ENCODE results near the gene KRTAP16-1. TPM values are rescaled to one million over a fixed set of nuclear protein-coding genes. Genes with fewer than 3 reads are reported as not detected.
"Not testable (repeated sequence)": the region's sequence is repeated elsewhere in the genome, so short reads cannot be mapped to it uniquely, and the experiment has no call there.

KRTAP16-1 gene
- total RNA-seq, 1 donor, result 0.21 TPM

DNA sequence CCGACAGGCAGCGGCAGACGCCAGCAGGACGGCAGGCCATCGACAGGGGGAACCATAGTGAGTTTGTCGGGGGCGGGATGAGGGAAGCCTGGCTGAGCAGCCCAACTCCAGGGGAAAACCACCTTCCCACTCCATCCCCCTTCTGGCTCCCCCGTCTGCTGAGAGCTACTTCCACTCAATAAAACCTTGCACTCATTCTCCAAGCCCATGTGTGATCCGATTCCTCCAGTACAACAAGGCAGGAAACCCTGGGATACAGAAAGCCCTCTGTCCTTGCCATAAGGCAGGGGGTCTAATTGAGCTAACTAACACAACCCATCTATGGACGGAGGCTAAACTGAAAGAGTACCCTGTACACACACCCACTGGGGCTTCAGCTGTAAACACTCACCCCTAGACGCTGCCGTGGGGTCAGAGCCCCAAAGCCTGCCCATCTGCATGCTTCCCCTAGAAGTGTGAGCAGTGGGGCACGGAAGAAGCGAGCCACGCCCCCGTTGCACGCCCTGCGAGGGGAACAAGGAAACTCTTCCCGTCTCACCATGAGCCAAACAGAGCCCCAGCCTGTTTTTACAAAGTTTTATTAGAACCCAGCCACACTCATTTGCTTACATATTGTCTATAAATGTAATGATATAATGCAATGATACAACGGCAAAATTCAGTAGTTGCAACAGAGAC is 10.5 kb downstream of the KRTAP16-1 start:
- H3K4me3 ChIP-seq (ENCODE audit: low read length), result no peak overlapping the region
- H3K4me1 ChIP-seq (ENCODE audit: insufficient read depth, low read length), result peaks cover 12% of the 10 kb centered on the region
- no peaks in the 10 kb centered on the region for H3K27me3 ChIP-seq (ENCODE audit: insufficient read depth, low read length)
- H3K9me3 ChIP-seq (ENCODE audit: low read depth, low read length), result no peaks in the 10 kb centered on the region

GRCh38 chr17:41296846-41297245 is 12.3 kb downstream of the KRTAP16-1 start:
- H3K9me3 ChIP-seq (ENCODE audit: low read depth, low read length), result no peaks in the 10 kb centered on the region
- no peaks in the 10 kb centered on the region for H3K4me1 ChIP-seq (ENCODE audit: insufficient read depth, low read length)
- no peak overlapping the region for H3K4me3 ChIP-seq (ENCODE audit: low read length)
- no peaks in the 10 kb centered on the region for H3K27me3 ChIP-seq (ENCODE audit: insufficient read depth, low read length)

GRCh38 chr17:41294016-41294415 is 15.1 kb downstream of the KRTAP16-1 start:
- H3K9me3 ChIP-seq (ENCODE audit: low read depth, low read length), result no peaks in the 10 kb centered on the region
- no peaks in the 10 kb centered on the region for H3K27me3 ChIP-seq (ENCODE audit: insufficient read depth, low read length)
- no peaks in the 10 kb centered on the region for H3K4me1 ChIP-seq (ENCODE audit: insufficient read depth, low read length)
- no peak overlapping the region for H3K4me3 ChIP-seq (ENCODE audit: low read length)

DNA sequence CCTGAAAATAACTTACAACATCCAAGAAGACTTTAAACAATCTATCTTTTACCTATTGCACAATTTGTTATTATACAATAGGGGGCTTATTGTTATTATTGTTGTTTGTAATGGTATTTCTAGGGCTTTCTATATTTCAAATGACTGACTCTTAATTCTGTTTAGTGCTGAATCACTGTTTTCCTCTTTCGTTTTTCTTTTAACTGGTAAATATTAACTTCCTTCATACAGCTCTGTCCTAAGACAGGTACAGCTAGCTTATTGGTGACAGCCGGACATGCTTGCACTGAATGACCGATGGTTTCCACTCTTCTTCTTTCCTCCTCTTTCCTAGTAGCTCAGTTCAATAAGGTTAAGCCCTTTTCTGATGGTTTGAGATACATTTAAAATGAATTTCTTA is 22.1 kb downstream of the KRTAP16-1 start:
- no peak overlapping the region for H3K4me3 ChIP-seq (ENCODE audit: low read length)
- H3K9me3 ChIP-seq (ENCODE audit: low read depth, low read length), result no peaks in the 10 kb centered on the region
- peaks cover 6% of the 10 kb centered on the region for H3K4me1 ChIP-seq (ENCODE audit: insufficient read depth, low read length)
- no peaks in the 10 kb centered on the region for H3K27me3 ChIP-seq (ENCODE audit: insufficient read depth, low read length)

GRCh38 chr17:41284546-41284945 is 24.6 kb downstream of the KRTAP16-1 start:
- H3K9me3 ChIP-seq (ENCODE audit: low read depth, low read length), result no peaks in the 10 kb centered on the region
- H3K4me1 ChIP-seq (ENCODE audit: insufficient read depth, low read length), result peaks cover 6% of the 10 kb centered on the region
- no peak overlapping the region for H3K4me3 ChIP-seq (ENCODE audit: low read length)
- no peaks in the 10 kb centered on the region for H3K27me3 ChIP-seq (ENCODE audit: insufficient read depth, low read length)

- Histone ChIP-seq H3K27me3 (ENCODE audit: insufficient read depth, low read length) (no peaks in the 10 kb centered on the region), H3K4me1 (ENCODE audit: insufficient read depth, low read length) (peaks cover 6% of the 10 kb centered on the region), H3K4me3 (ENCODE audit: low read length) (no peak overlapping the region), H3K9me3 (ENCODE audit: low read depth, low read length) (no peaks in the 10 kb centered on the region)
Observed at GRCh38 chr17:41284043-41284442, 25.1 kb downstream of the KRTAP16-1 start.

GRCh38 chr17:41278176-41278955 is 30.7 kb downstream of the KRTAP16-1 start:
- H3K9me3 ChIP-seq (ENCODE audit: low read depth, low read length), result no peaks in the 10 kb centered on the region
- H3K4me1 ChIP-seq (ENCODE audit: insufficient read depth, low read length), result no peaks in the 10 kb centered on the region
- H3K4me3 ChIP-seq (ENCODE audit: low read length), result no peak overlapping the region
- H3K27me3 ChIP-seq (ENCODE audit: insufficient read depth, low read length), result no peaks in the 10 kb centered on the region

GRCh38 chr17:41275648-41276190 is 33.4 kb downstream of the KRTAP16-1 start, which contains the start of gene KRTAP9-7:
TSS of gene KRTAP9-7 (plus strand) at chr17:41275698. CDS start at chr17:41275698, 0 bp downstream.
- H3K4me1 ChIP-seq (ENCODE audit: insufficient read depth, low read length); H3K9me3 ChIP-seq (ENCODE audit: low read depth, low read length); H3K4me3 ChIP-seq (ENCODE audit: low read length); H3K27me3 ChIP-seq (ENCODE audit: insufficient read depth, low read length): not testable (repeated sequence)

DNA sequence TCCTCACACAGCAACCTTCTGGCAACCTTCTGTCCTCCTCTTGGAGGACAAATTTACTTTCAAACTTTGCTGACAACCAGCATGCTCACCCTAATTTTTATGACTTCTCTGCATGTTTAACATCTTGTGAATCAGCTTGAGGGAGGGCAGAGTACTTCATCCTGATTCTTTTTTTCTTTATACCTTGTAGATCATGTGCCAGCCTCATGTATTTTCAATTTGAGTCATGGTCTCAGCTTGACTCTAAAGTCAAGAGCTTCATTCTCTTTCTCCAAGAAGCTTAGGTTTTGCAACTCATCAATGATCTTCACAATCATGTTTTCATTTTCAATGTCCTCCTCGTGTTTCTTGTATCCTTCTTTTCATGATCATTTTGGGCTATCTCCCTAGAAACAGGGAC is 37.3 kb downstream of the KRTAP16-1 start:
- Histone ChIP-seq H3K4me3 (ENCODE audit: low read length) (no peak overlapping the region), H3K4me1 (ENCODE audit: insufficient read depth, low read length) (no peaks in the 10 kb centered on the region), H3K27me3 (ENCODE audit: insufficient read depth, low read length) (no peaks in the 10 kb centered on the region), H3K9me3 (ENCODE audit: low read depth, low read length) (no peaks in the 10 kb centered on the region)

GRCh38 chr17:41271323-41271722 is 37.8 kb downstream of the KRTAP16-1 start:
- not testable (repeated sequence) for H3K4me3 ChIP-seq (ENCODE audit: low read length); H3K9me3 ChIP-seq (ENCODE audit: low read depth, low read length); H3K27me3 ChIP-seq (ENCODE audit: insufficient read depth, low read length); H3K4me1 ChIP-seq (ENCODE audit: insufficient read depth, low read length)

- H3K9me3 ChIP-seq (ENCODE audit: low read depth, low read length), result no peaks in the 10 kb centered on the region
Observed at GRCh38 chr17:41267711-41268110, 41.4 kb downstream of the KRTAP16-1 start.

DNA sequence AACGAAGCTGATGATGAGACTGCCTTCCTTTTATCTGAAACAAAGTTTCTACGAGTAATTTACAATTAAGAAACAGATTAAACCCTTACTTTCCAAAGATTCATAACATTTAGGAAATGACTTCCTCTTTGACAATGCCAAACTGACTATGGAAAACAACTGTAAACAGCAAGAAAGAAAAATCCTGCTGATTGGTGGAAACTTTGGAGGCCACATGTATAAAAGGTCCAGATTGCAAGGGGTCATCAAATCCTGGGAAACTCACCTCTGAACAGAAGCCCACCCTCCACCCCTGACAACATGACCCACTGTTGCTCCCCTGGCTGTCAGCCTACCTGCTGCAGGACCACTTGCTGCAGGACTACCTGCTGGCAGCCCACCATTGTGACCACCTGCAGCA is 44.0 kb downstream of the KRTAP16-1 start, which contains the start of gene KRTAP9-6:
Gene KRTAP9-6 (plus strand): TSS at position 301 of the 400 bp plus-strand sequence. CDS start 0 bp downstream, at position 301.
- no peaks in the 10 kb centered on the region for H3K4me1 ChIP-seq (ENCODE audit: insufficient read depth, low read length)
- H3K27me3 ChIP-seq (ENCODE audit: insufficient read depth, low read length), result no peaks in the 10 kb centered on the region
- no peak within 1 kb of the TSS for H3K4me3 ChIP-seq (ENCODE audit: low read length)
- no peaks in the 10 kb centered on the region for H3K9me3 ChIP-seq (ENCODE audit: low read depth, low read length)

More at GRCh38 chr17:41267711-41268110, 41.4 kb downstream of the KRTAP16-1 start:
- Histone ChIP-seq H3K4me1 (ENCODE audit: insufficient read depth, low read length) (no peaks in the 10 kb centered on the region), H3K4me3 (ENCODE audit: low read length) (no peak overlapping the region), H3K27me3 (ENCODE audit: insufficient read depth, low read length) (no peaks in the 10 kb centered on the region)

GRCh38 chr17:41264599-41264998 is 44.5 kb downstream of the KRTAP16-1 start:
- Histone ChIP-seq H3K9me3 (ENCODE audit: low read depth, low read length) (no peaks in the 10 kb centered on the region), H3K27me3 (ENCODE audit: insufficient read depth, low read length) (no peaks in the 10 kb centered on the region), H3K4me3 (ENCODE audit: low read length) (no peak overlapping the region), H3K4me1 (ENCODE audit: insufficient read depth, low read length) (no peaks in the 10 kb centered on the region)

GRCh38 chr17:41263212-41263611 is 45.9 kb downstream of the KRTAP16-1 start:
- peaks cover 4% of the 10 kb centered on the region for H3K27me3 ChIP-seq (ENCODE audit: insufficient read depth, low read length)
- H3K4me3 ChIP-seq (ENCODE audit: low read length), result no peak overlapping the region
- no peaks in the 10 kb centered on the region for H3K9me3 ChIP-seq (ENCODE audit: low read depth, low read length)
- H3K4me1 ChIP-seq (ENCODE audit: insufficient read depth, low read length), result no peaks in the 10 kb centered on the region

DNA sequence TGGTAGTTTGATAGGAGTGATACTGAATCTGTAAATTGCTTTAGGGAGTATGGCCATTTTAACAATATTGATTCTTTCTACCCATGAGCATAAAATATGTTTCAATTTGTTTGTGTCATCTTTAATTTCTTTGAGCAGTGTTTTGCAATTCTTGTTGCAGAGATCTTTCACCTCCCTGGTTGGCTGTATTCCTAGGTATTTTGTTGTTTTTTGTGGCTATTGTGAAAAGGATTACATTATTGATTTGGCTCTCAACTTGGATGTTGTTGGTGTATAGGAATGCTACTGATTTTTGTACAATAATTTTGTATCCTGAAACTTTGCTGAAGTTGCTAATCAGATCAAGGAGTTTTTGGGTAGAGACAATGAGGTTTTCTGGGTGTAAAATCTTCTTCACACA is 50.7 kb downstream of the KRTAP16-1 start:
- no peaks in the 10 kb centered on the region for H3K4me1 ChIP-seq (ENCODE audit: insufficient read depth, low read length)
- peaks cover 18% of the 10 kb centered on the region for H3K27me3 ChIP-seq (ENCODE audit: insufficient read depth, low read length)
- no peak overlapping the region for H3K4me3 ChIP-seq (ENCODE audit: low read length)
- H3K9me3 ChIP-seq (ENCODE audit: low read depth, low read length), result no peaks in the 10 kb centered on the region
